Pulmonary artery endothelial cell (primary cell): Measurements from ENCODE around the gene CTSF. TPM values are rescaled to one million over a fixed set of nuclear protein-coding genes. Genes with fewer than 3 reads are reported as not detected.

ENCODE experiments used
- DNase-seq: peaks from one replicate; pipeline ENCODE4 v3.0.0-alpha.2; 2011; ENCODE audit warnings: low read depth, low spot score
- total RNA-seq: library from RNA; depleted of rRNA; stranded (reverse); fragments of >200 nt; gene quantifications from 2 replicates; pipeline ENCODE4 v1.2.3, GENCODE V29; 2014

CTSF gene
- total RNA-seq, 1 donor from 2014 or later, result 20.4 TPM

DNA sequence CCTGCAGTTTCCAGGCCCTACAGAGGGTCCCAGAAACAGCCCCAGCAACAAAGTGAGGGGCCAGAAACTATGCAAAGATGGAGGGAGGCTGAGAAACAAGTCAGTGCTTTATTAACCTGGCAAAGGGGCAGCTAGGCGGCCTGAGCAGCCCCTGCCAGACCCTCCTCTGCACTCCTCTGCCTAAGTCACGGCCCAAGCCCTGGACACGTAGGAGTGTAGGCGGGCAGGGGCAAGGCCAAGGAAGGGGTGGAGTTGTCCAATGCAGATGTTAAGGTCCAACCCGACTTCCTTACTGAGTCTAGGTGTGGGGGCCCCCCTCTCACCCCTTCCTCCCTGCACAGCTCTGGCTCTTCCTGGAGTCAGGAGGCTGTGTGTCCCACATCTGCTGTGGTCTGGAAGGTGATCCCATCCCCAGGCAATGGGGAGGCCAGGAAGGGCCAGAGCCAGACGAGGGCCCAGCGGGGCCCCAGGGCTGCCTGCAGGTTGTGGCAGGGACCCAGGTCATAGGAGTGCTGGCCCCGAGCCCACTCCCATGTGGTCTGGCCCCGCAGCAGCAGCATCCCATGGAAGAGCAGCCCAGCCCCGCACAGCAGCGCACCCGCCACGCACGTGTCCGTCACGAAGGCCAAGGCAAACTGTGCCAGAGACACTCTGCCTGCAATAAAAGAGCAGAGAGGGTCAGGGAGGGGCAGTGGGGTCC lies 29.1 kb downstream of the CTSF start:
- DNase-seq, result no peak

DNA sequence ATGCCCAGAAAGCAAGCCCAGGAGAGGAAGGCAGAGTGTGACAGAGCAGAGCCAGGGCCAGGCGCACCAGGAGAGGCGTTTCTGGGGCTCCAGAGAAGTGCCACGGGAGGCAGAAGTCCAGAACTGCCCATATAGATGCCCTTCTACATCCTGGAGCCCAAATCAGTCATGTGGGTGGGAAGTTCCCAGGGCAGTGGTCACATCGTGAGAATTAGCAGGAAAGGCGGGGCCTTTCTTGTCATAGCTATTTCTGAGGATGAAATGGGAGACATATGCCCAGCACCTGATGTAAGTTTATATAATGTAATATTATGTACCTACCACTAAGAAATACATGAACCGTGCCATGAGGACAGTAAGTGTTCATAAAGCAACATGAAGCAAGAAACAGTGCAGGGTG lies 35.6 kb downstream of the CTSF start:
- no peak for DNase-seq

DNA sequence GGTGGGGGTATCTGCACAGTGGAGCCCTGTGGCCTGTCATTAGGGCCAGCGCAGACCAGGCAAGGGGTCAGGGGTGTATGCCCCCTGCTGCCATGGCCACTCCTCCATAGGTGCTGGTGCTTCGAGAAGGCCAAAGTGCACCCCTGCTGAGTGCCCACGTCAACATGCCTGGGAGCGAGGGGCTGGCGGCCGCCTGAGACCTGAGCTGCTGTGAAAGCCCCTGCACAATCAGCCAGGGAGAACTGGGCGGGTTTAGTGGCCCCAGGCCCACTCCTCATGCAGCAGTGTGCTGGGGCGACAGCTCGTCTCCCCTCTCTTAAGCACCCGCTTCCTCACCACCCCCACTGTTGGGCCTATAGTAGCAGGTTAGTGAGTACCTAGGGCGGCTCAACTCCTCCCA lies 36.6 kb downstream of the CTSF start:
- DNase-seq, result no peak

DNA sequence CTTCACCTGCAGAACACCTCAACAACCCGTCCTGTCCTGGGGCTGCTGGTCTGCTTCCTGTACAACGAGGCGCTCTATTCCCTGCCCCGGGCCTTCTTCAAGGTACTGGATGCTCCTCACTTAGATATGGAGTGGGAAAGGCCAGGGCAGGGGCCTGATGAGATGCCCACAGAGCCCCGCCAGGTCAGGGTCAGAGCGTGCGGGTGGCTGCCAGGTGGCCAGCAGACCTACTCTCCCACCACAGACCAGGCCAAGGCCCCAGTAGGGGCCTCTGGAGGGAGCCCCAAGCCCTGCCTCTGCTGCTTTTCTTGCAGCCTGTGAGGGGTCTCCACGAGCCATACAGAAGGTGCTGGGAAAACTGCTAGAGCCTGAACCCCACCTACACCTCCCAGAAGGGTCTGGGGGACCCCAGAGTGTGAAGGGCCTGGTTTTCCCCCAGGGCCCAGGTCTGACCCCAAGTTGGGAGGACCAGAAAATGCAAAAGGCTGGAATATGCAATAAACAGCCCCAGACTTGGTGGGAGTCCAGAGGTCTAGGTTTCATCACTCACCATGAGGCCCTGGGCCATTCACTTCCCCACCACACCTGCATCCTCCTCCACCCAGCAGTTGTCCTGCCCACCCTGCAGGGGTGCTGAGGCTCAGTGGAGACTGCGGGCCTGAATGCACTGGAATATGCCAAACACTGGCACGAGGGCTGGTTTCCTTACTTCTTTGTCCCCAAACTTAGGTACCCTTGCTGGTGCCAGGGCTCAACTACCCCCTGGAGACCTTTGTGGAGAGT lies 37.3 kb downstream of the CTSF start:
- DNase-seq, result no peak

DNA sequence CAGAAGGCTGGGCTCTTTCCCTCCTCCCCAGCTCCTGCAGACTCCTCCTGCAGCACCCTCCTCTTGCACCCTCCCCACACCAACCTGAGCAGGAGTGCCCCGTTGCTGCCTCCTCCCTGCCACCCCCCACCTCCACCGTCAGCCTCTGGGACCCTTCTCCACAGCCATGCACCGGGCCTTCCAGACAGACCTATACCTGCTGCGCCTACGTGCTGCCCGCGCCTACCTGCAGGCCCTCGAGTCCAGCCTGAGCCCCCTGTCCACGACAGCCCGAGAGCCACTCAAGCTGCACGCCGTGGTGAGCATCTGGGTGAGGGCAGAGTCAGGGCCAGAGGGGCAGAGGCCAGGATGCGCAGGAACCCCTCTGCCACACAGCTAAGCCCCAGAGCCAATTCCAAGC lies 38.8 kb downstream of the CTSF start:
- DNase-seq, result no peak

DNA sequence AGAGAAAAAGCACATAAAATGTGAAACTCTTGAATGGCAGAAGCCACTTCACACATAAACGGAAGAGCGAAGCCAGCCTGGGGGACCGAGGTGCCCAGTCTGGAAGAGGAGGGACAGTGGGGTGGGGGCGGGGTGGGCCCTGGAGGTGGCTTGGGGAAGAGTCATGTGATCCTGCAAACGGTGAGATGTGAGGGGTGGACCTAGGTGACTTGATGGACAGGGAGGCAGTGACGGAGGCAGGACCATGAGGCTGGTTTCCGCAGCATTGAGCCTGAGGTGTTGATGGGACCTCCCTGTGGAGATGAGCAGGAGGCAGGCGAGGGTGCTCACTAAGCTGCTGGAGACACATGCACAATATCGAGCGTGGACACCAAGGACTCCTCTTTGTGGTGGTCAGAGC lies 39.3 kb downstream of the CTSF start:
- no peak for DNase-seq

DNA sequence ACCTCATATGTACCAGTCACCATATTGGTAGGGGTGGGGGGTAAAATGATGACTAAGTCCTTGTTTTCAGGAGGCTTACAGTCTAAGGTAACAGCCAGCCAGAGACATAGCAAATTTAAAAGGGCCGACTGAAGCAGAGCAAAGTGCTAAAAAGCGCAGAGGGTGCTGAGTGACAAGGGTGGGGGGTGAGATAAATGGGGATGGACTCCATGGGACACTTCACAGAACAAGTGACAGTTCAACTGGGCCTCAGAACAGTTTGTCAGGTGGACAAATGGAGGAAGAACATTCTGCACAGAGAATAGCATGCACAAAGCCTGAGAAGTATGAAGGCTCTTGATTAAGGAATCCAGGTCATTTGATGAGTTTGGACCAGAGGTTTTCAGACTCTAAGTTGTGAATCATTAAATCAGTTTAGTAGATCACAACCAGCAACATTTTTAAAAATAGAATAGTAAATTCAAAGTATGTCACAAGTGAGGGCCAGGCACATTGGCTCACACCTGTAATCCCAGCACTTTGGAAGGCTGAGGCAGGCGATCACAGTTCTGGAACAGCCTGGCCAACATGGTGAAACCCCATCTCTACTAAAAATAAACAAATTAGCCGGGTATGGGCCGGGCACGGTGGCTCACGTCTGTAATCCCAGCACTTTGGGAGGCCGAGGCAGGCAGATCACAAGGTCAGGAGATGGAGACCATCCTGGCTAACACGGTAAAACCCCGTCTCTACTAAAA lies 43.9 kb downstream of the CTSF start:
- no peak for DNase-seq

DNA sequence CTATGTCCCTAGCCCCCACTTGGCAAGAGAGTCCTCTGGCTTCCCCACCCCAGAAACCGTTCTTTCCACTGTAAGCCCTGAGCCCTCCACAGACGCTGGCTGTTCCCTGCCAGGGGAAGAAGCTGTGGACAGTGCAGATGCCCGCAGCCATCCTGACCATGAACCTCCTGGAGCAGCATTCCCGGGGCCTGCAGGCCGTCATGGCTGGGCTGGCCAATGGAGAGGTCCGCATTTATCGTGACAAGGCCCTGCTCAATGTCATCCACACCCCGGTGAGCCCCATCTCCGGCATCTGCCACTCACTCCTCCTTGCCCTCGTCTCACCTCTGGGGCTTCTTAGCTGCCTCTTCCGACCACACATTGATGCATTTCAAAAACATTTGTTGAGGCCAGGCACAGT lies 44.8 kb downstream of the CTSF start:
- no peak for DNase-seq

Other genes with a start within 250 kb of the CTSF start
- 4.7 and 6.4 TPM in 2 replicates for gene RIN1, start 232.2 kb downstream of the CTSF start, total RNA-seq
- gene BRMS1, start 223.5 kb downstream of the CTSF start, total RNA-seq, result 80.5 and 86.2 TPM in 2 replicates
- gene B4GAT1, start 221.0 kb downstream of the CTSF start, total RNA-seq, result 34.2 and 36.7 TPM in 2 replicates
- gene SLC29A2, start 196.8 kb downstream of the CTSF start, total RNA-seq, result 0.33 and 0.85 TPM in 2 replicates
- not detected in 2 replicates for gene NPAS4, start 147.6 kb downstream of the CTSF start, total RNA-seq
- 46.9 and 48.5 TPM in 2 replicates for gene MRPL11, start 129.8 kb downstream of the CTSF start, total RNA-seq
- 4.0 and 5.2 TPM in 2 replicates for gene PELI3, start 101.7 kb downstream of the CTSF start, total RNA-seq
- 65.5 and 89.1 TPM in 2 replicates for gene DPP3, start 88.2 kb downstream of the CTSF start, total RNA-seq
- gene BBS1, start 58.0 kb downstream of the CTSF start, total RNA-seq, result 17.4 and 27.7 TPM in 2 replicates
- 17.4 and 20.2 TPM in 2 replicates for gene ZDHHC24, start 22.6 kb downstream of the CTSF start, total RNA-seq
- 0.07 TPM in 2 replicates for gene ACTN3, start 21.7 kb downstream of the CTSF start, total RNA-seq
- gene CCDC87, start 24.5 kb upstream of the CTSF start, total RNA-seq, result 0.20 and 0.21 TPM in 2 replicates
- 34.6 and 41.1 TPM in 2 replicates for gene CCS, start 24.6 kb upstream of the CTSF start, total RNA-seq
- 23.2 and 43.6 TPM in 2 replicates for gene RBM14, start 48.0 kb upstream of the CTSF start, total RNA-seq
- 124 and 181 TPM in 2 replicates for gene RBM4, start 70.1 kb upstream of the CTSF start, total RNA-seq
- 16.9 and 25.9 TPM in 2 replicates for gene RBM4B, start 109.3 kb upstream of the CTSF start, total RNA-seq
- gene SPTBN2, start 160.6 kb upstream of the CTSF start, total RNA-seq, result 34.0 and 67.0 TPM in 2 replicates